ENCODE measurements around the gene PCDHB16. TPM values are rescaled to one million over a fixed set of nuclear protein-coding genes. Genes with fewer than 3 reads are reported as not detected.
"Not testable (repeated sequence)": the region's sequence is repeated elsewhere in the genome, so short reads cannot be mapped to it uniquely, and the experiment has no call there.

Gene PCDHB16
- polyA plus RNA-seq, 1 donor, result 1.1 TPM

GRCh38 chr5:141180313-141180712 lies 1.9 kb upstream of the PCDHB16 start:
- Histone ChIP-seq H3K36me3 (ENCODE audit: control insufficient read depth, insufficient read depth, low read length) (no peaks in the 10 kb centered on the region), H3K27ac (ENCODE audit: low read length) (no peak overlapping the region), H3K27me3 (ENCODE audit: control insufficient read depth, insufficient read depth, low read length) (peaks cover 9% of the 10 kb centered on the region), H3K9me3 (ENCODE audit: control insufficient read depth, low read depth, low read length) (peaks cover 13% of the 10 kb centered on the region), H3K4me3 (ENCODE audit: low read length) (no peak overlapping the region), H3K4me1 (ENCODE audit: control insufficient read depth, insufficient read depth, low read length) (no peaks in the 10 kb centered on the region)
- no peak for DNase-seq
- 60% methylated on average over 1 of the region's 1 CpG for WGBS (ENCODE audit: insufficient coverage, low lambda C conversion rate)

- H3K9me3 ChIP-seq (ENCODE audit: control insufficient read depth, low read depth, low read length), result peaks cover 16% of the 10 kb centered on the region
- H3K4me3 ChIP-seq (ENCODE audit: low read length); H3K27ac ChIP-seq (ENCODE audit: low read length); H3K36me3 ChIP-seq (ENCODE audit: control insufficient read depth, insufficient read depth, low read length); H3K4me1 ChIP-seq (ENCODE audit: control insufficient read depth, insufficient read depth, low read length); H3K27me3 ChIP-seq (ENCODE audit: control insufficient read depth, insufficient read depth, low read length); DNase-seq: not testable (repeated sequence)
- WGBS (ENCODE audit: insufficient coverage, low lambda C conversion rate), result no CpG with 5 or more reads among the region's 69 CpGs
Measured at GRCh38 chr5:141184117-141184855, 2.1 kb downstream of the PCDHB16 start.

GRCh38 chr5:141186897-141187512 lies 4.8 kb downstream of the PCDHB16 start, which contains the start of gene PCDHB9:
PCDHB9 (plus strand) TSS chr5:141187161; CDS start chr5:141187319, 158 bp downstream.
- Histone ChIP-seq H3K36me3 (ENCODE audit: control insufficient read depth, insufficient read depth, low read length) (no peaks in the 10 kb centered on the region), H3K9me3 (ENCODE audit: control insufficient read depth, low read depth, low read length) (peaks cover 8% of the 10 kb centered on the region), H3K27me3 (ENCODE audit: control insufficient read depth, insufficient read depth, low read length) (peaks cover 9% of the 10 kb centered on the region), H3K4me1 (ENCODE audit: control insufficient read depth, insufficient read depth, low read length) (no peaks in the 10 kb centered on the region), H3K4me3 (ENCODE audit: low read length) (no peak within 1 kb of the TSS), H3K27ac (ENCODE audit: low read length) (no peak within 1 kb of the TSS)
- 29% methylated on average over 4 of the region's 9 CpGs for WGBS (ENCODE audit: insufficient coverage, low lambda C conversion rate)
- DNase-seq, result no peak

- H3K27me3 ChIP-seq (ENCODE audit: control insufficient read depth, insufficient read depth, low read length); H3K27ac ChIP-seq (ENCODE audit: low read length); H3K36me3 ChIP-seq (ENCODE audit: control insufficient read depth, insufficient read depth, low read length); DNase-seq; H3K4me3 ChIP-seq (ENCODE audit: low read length); H3K9me3 ChIP-seq (ENCODE audit: control insufficient read depth, low read depth, low read length); H3K4me1 ChIP-seq (ENCODE audit: control insufficient read depth, insufficient read depth, low read length): not testable (repeated sequence)
- no CpG with 5 or more reads among the region's 37 CpGs for WGBS (ENCODE audit: insufficient coverage, low lambda C conversion rate)
Measured at GRCh38 chr5:141188682-141189081, 6.5 kb downstream of the PCDHB16 start.

- H3K4me3 ChIP-seq (ENCODE audit: low read length); H3K9me3 ChIP-seq (ENCODE audit: control insufficient read depth, low read depth, low read length); H3K27me3 ChIP-seq (ENCODE audit: control insufficient read depth, insufficient read depth, low read length); H3K36me3 ChIP-seq (ENCODE audit: control insufficient read depth, insufficient read depth, low read length); H3K27ac ChIP-seq (ENCODE audit: low read length); H3K4me1 ChIP-seq (ENCODE audit: control insufficient read depth, insufficient read depth, low read length); DNase-seq: not testable (repeated sequence)
- no CpG with 5 or more reads among the region's 35 CpGs for WGBS (ENCODE audit: insufficient coverage, low lambda C conversion rate)
Measured at GRCh38 chr5:141189131-141189530, 6.9 kb downstream of the PCDHB16 start.

GRCh38 chr5:141192110-141192725 lies 10.0 kb downstream of the PCDHB16 start, which contains the start of gene PCDHB10:
PCDHB10 (plus strand) TSS chr5:141192353; CDS start chr5:141192553, 200 bp downstream.
- H3K27ac ChIP-seq (ENCODE audit: low read length), result no peak within 1 kb of the TSS
- peaks cover 7% of the 10 kb centered on the region for H3K9me3 ChIP-seq (ENCODE audit: control insufficient read depth, low read depth, low read length)
- 0% methylated on average over 3 of the region's 10 CpGs for WGBS (ENCODE audit: insufficient coverage, low lambda C conversion rate)
- DNase-seq, result no peak
- H3K36me3 ChIP-seq (ENCODE audit: control insufficient read depth, insufficient read depth, low read length), result no peaks in the 10 kb centered on the region
- peaks cover 2% of the 10 kb centered on the region for H3K27me3 ChIP-seq (ENCODE audit: control insufficient read depth, insufficient read depth, low read length)
- H3K4me3 ChIP-seq (ENCODE audit: low read length), result no peak within 1 kb of the TSS
- H3K4me1 ChIP-seq (ENCODE audit: control insufficient read depth, insufficient read depth, low read length), result no peaks in the 10 kb centered on the region

- H3K27me3 ChIP-seq (ENCODE audit: control insufficient read depth, insufficient read depth, low read length); H3K36me3 ChIP-seq (ENCODE audit: control insufficient read depth, insufficient read depth, low read length); H3K4me3 ChIP-seq (ENCODE audit: low read length); DNase-seq; H3K27ac ChIP-seq (ENCODE audit: low read length); H3K9me3 ChIP-seq (ENCODE audit: control insufficient read depth, low read depth, low read length); H3K4me1 ChIP-seq (ENCODE audit: control insufficient read depth, insufficient read depth, low read length): not testable (repeated sequence)
- WGBS (ENCODE audit: insufficient coverage, low lambda C conversion rate), result no CpG with 5 or more reads among the region's 37 CpGs
Measured at GRCh38 chr5:141194332-141194731, 12.1 kb downstream of the PCDHB16 start.

- Histone ChIP-seq H3K4me1 (ENCODE audit: control insufficient read depth, insufficient read depth, low read length) (no peaks in the 10 kb centered on the region), H3K36me3 (ENCODE audit: control insufficient read depth, insufficient read depth, low read length) (no peaks in the 10 kb centered on the region), H3K27me3 (ENCODE audit: control insufficient read depth, insufficient read depth, low read length) (peaks cover 2% of the 10 kb centered on the region), H3K9me3 (ENCODE audit: control insufficient read depth, low read depth, low read length) (peaks cover 6% of the 10 kb centered on the region), H3K4me3 (ENCODE audit: low read length) (no peak overlapping the region), H3K27ac (ENCODE audit: low read length) (no peak overlapping the region)
- no CpG with 5 or more reads among the region's 3 CpGs for WGBS (ENCODE audit: insufficient coverage, low lambda C conversion rate)
- DNase-seq, result no peak
Measured at GRCh38 chr5:141196363-141196762, 14.2 kb downstream of the PCDHB16 start.

- no peak within 1 kb of the TSS for H3K4me3 ChIP-seq (ENCODE audit: low read length)
- peaks cover 16% of the 10 kb centered on the region for H3K9me3 ChIP-seq (ENCODE audit: control insufficient read depth, low read depth, low read length)
- 37% methylated on average over 3 of the region's 21 CpGs for WGBS (ENCODE audit: insufficient coverage, low lambda C conversion rate)
- DNase-seq, result no peak
- no peaks in the 10 kb centered on the region for H3K4me1 ChIP-seq (ENCODE audit: control insufficient read depth, insufficient read depth, low read length)
- H3K36me3 ChIP-seq (ENCODE audit: control insufficient read depth, insufficient read depth, low read length), result no peaks in the 10 kb centered on the region
- no peak within 1 kb of the TSS for H3K27ac ChIP-seq (ENCODE audit: low read length)
- H3K27me3 ChIP-seq (ENCODE audit: control insufficient read depth, insufficient read depth, low read length), result peaks cover 2% of the 10 kb centered on the region
Measured at GRCh38 chr5:141199359-141200235, 17.4 kb downstream of the PCDHB16 start, which contains the start of gene PCDHB11. PCDHB11 (plus strand) TSS chr5:141199627; CDS start chr5:141199775, 148 bp downstream.

GRCh38 chr5:141201126-141201525 lies 18.9 kb downstream of the PCDHB16 start:
- WGBS (ENCODE audit: insufficient coverage, low lambda C conversion rate), result no CpG with 5 or more reads among the region's 38 CpGs
- H3K27me3 ChIP-seq (ENCODE audit: control insufficient read depth, insufficient read depth, low read length); H3K27ac ChIP-seq (ENCODE audit: low read length); H3K36me3 ChIP-seq (ENCODE audit: control insufficient read depth, insufficient read depth, low read length); H3K4me3 ChIP-seq (ENCODE audit: low read length); DNase-seq; H3K4me1 ChIP-seq (ENCODE audit: control insufficient read depth, insufficient read depth, low read length): not testable (repeated sequence)
- H3K9me3 ChIP-seq (ENCODE audit: control insufficient read depth, low read depth, low read length), result peaks cover 15% of the 10 kb centered on the region

Data from large intestine (tissue), 3 donors.